ENCODE measurements around the gene FAM25C.
A peak's percentile ranks its signal among the peaks of the same experiment; 100 is the strongest.
"Not testable (repeated sequence)": the region's sequence is repeated elsewhere in the genome, so short reads cannot be mapped to it uniquely, and the experiment has no call there.

Gene FAM25C

DNA sequence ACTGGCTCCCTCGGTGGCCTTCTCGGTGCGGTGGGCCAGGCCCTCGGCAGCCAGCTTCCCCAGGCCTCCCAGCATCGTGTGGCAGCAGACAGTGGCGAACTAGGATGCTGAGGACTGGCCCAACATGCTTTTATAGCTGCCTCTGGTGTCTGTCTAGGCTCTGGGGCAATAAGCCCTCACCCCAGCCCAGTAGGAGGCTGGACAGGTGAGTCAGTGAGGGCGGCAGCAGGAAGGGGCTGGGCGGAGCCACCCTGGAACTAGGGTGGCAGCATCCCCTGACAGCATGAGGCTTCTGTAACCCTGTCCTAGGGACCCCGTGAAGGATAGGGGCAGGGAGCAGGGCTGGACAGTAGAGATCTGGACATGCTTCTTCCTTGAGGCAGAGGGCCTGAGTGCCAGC, at the start of gene FAM25C:
FAM25C (minus strand) TSS at position 101 of the 400 bp plus-strand sequence; CDS start at position 75, 26 bp downstream.
- DNase-seq (ENCODE audit: low spot score): not testable (repeated sequence)

DNA sequence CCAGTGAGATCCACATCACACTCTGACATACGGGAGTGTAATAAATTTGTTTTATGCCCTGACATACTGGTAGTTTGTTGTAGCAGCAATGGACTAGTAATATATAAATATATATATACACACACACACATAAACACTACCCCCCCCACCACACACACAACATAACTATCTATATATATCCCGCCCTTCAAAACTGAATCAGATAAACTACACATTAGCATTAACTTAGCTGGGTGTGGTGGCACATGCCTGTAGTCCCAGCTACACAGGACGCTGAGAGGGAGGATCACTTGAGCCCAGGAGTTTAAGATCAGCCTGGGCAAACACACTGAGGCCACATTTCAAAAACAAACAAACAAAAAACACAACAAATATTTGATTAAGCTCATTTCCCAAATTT, 45.0 kb upstream of the FAM25C start:
- not testable (repeated sequence) for DNase-seq (ENCODE audit: low spot score)

DNA sequence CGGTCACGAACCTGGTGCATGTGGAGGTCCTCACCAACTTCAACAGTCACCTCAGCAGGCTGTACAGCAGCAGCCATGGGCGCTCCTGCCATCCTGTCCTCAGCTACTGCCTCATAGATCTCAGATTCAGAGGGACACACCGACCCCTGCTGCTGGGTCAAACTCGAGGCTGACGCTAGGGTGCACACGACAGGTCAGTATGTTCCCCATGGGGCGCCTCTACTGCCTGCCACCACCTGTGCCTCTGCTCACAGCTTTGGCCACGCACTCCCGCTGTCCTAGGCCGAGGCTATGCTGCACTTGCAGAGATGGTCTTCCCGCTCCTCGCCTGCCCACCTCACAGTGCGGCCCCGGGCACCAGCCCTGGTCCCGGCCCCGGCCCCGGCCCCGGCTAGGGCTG, 31.8 kb upstream of the FAM25C start:
- not testable (repeated sequence) for DNase-seq (ENCODE audit: low spot score)

DNA sequence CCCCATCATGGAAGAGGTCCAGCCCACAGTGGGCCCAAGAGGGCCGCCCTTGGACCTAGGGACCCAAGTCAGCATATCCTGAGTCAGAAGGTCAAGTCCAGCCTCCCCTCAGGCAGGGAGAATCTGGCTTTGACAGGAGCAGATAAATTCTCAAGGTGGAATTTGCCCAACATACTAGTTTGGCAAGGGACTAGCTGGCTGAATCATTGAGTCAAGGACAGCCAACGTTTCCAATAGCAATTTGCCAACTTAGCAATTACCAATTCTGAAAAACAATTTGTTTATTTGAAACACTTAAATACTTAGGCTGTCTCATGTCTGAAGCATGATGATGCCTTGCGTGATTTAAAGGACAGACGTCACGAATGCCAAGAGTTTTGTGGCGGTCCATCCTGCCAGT, 2.7 kb upstream of the FAM25C start:
- DNase-seq (ENCODE audit: low spot score): not testable (repeated sequence)

DNA sequence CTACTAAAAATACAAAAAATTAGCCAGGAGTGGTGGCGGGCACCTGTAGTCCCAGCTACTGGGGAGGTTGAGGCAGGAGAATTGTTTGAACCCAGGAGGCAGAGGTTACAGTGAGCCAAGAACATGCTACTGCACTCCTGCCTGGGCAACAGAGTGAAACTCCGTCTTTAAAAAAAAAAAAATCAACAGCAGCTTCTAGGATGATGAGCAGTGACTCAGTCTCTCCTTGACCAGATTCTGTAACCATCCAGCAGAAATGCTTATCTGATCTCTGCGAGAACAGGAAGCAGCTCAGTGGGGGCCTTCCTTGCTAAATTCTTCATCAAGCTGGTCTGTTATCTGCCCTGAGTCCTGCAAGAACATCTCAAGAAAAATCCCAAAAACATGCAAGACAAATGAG, 5.5 kb downstream of the FAM25C start:
- not testable (repeated sequence) for DNase-seq (ENCODE audit: low spot score)

DNA sequence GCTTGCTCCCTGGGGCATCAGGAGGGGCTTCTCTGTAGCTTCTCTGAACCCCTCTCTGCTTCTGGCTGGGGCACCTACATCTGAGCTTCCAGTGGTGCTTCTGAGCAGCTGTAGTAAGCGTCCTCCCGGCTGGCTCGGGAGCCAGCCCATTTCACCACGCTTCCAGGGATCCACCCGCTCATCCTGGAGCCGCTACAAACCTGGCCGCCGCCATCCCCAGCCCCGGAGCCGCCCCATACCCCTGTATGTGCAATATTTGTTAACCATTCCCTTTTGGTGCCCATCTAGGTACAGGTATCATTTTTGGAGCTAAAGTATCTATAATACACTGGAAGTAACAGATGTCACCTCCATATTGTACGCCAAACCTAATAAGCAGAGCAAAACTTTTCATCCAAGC, 7.0 kb downstream of the FAM25C start:
- not testable (repeated sequence) for DNase-seq (ENCODE audit: low spot score)

DNA sequence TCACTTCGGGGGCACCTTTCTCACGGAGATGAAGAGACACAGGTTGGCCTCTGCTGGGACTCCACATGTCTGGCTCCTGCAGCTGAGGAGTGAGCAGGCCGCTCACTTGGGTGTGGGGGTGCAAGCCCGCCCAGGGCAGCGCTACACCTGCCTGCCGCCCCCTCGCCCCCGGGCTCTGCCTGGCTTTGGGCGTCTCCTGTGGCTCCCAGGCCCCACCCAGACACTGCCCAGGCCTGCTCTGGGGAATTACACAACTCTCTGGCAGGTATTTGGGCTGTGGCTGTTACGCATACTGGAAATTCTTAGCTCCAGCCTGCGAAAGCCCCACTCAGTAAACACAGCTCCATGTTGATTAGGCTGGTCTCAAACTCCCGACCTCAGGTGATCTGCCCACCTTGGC, 7.9 kb downstream of the FAM25C start:
- DNase-seq (ENCODE audit: low spot score): peak; percentile 29

DNA sequence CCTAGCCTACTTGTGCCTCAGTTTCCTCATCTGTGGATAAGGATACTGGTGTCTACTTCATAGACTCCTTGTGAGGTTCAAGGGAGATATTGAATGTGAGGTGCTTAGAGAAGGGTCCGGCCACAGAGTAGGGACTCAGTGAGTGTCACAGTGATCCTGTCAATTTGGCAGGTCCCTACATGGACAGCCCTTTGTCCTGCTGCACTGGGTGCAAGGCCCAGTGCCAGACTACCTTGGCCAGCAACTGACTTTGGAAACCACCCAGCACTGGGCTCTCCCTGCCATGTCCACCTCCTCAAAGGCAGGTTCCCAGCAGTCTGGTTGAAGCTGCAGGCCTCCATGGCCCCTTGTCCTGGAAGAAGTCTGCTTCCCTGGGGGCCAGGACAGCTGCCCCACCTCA, 9.5 kb downstream of the FAM25C start:
- not testable (repeated sequence) for DNase-seq (ENCODE audit: low spot score)

DNA sequence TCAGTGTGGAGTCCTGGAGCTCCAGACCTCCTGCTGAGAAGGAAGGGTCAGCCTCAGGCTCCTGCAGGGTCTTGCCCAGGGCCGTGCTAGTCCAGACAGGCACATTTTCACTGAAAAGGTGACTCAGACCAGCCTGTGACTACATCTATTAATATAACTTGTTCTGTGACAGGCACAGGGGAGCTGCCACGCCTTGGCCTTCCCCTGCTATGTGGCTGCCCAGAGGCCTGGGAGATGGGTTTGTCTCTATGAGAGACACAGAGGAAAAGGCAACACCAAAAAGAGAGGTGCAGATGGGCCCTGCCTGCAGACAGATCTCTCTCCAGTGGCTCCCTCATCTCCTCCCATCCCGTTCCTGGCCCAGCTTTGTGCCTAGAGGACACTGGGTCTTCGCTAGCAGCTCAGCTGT, 10.0 kb downstream of the FAM25C start:
- not testable (repeated sequence) for DNase-seq (ENCODE audit: low spot score)

DNA sequence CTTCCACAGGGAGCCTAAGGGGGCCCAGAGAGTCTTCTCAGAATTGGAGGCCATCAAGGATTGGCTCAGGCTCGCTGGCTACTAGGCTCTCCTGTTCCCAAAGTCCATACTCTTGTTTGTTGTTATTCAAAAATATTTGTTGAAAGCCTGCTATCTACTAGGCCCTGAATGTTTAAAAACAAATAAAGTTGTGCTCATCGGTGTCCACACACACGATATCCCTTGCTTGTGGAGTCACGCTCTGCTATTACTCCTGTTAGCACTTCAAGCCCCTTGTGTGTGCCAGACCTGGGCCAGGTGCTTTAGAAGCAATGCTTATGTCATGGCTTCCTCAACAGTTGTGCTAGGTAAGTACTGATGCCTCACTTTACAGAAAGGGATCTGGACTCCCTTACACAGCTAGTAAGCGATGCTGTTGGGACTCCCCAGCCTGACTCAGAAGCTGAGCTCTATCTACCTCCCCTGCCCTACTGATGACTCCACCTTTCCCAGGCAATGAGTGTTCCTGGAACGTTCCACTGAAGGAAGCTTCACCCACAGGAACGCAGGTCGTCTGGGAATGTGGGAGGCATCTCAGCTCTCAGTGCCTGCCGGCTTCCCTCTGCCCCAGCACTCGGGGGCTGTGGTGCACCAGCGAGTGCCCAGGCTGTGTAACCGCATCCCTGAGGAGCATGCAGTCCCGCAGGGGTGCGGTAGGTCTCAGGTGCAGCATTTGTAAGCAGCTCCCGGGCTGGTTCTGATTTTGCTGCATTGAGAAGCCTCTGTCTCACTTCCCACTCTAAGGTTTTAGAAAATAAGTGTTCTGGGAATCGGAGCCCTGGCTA, 10.7 kb downstream of the FAM25C start:
- DNase-seq (ENCODE audit: low spot score): peak; percentile 33

DNA sequence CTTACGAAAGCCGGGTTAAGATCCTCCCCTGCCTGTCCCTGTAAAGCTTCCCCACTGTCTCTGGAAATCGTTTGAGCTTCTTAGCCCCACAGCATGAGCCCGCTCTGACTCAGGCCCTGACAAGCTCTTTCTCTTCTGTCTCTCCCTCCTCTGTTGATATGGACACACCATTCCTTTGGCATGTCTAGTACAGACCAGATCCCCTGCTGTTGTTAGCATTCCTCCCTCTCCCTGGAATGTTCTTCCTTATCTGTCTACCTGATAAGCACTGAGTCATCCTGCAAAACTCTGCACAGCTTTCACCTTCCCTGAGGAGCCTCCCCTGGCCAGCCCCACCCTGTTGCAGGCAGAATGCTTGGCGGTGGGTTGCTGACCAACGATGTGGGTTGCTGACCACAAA, 11.6 kb downstream of the FAM25C start:
- DNase-seq (ENCODE audit: low spot score): not testable (repeated sequence)

DNA sequence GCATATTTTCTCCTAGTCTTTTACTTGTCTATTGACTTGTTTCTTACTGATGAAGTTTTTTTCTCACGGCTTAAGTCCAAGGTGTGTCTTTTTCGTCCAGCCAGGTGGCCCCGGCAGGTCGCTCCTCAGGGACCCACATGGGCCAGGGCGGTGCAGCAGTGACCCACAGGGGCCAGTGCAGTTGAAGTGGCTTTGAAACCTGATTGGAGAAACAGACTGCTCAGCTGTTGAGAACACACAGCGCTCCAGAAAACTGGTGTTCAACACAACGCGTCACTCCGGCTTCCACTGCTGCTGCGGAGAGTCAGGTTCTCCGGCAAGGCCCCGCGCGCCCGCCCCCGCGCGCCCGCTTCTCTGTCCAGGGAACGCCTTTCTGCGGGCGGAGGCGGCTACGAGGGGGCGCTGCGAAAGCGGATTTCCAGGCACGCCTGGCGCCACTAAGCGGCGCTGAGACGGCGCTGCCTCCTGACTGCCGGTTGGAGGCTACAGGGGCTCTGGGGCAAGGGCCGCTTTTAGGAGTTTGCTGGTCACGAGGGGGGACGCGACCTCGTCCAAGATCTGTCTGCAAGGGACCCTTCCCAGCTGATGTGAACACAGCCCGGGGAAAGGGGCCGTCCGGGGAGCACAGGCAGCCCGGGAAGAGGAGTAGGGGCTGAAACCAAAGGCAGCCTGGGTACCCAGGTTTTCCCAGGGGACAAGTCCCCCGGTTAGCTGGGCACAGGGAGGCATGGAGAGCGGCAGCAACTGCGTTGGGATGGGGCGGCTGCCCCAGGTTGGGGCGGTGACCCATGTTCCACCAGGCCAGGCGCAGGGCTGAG, 13.0 kb downstream of the FAM25C start:
- not testable (repeated sequence) for DNase-seq (ENCODE audit: low spot score)

DNA sequence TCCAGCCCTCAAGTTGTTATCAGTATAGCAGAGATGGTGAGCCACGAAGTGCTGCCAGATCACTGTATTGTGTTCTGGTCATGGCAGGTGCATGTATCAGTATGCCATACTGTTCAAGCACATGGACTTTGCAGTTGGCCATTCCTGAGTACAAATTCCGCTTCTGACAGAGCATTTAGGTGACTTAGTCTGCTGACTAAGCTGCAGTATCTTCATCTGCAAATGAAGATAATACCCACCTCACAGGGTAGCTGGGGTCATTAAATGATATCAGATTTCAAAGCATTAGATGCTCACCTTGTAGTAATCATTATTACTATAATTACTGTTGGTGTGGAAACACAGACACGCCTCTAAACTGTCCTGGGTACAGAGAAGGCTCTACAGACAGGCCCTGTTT, 24.2 kb downstream of the FAM25C start:
- DNase-seq (ENCODE audit: low spot score): not testable (repeated sequence)

DNA sequence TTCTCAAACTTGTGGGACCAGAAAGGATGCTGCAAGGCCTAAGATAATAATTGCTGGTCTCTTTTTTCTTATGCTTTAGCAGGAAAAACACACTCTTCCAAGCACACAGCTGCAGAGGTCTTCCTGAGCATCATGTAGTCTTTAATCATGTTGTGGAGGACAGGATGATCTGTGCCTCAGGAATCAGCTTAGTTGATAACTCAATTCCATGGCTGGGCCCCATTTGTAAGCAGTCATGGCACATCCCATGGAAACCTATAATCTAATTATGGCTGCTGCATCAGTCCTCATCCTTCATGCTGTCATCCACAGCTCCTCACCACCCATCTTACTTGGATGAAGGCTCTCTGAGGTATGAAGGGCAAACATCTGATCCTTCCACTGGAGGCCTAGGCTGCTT, 26.5 kb downstream of the FAM25C start:
- DNase-seq (ENCODE audit: low spot score): not testable (repeated sequence)

DNA sequence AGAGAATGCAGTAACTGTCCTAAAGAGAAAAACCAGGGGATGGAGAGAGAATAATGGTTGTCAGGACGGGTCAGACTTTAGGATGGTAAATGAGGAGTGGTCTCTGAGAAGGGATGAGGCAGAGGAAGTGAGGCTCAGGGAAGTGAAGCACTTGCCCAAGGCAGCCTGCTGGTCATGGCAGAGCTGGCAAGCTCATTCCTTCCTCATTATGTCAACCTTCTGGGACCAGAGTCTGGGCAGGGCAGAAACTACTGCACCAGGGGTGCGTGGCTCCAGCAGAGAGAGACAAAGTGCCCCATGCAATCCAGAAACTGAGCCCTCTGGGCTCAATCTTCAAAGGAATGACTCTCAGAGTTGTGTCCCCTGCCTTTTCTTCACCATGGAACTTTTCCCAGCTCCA, 27.5 kb downstream of the FAM25C start:
- not testable (repeated sequence) for DNase-seq (ENCODE audit: low spot score)

DNA sequence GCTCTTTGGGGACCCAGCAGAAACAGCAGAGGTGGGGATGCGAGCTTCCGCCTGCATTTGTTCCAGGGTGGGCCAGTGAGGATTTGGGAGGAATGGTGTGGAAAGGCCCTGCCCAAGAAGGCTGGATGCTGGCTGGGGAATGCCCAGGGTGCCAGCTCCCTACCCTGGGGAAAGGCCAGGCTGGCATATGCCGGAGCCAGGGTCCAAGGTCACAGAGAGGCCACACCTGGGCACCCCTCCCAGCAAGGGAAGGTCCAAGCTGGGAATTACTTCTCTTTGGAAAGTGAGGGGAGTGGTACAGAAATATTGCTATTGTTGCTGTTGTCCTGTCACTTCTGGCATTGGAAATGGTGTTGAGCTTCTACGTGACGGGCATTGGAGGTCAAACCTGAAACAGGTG, 28.0 kb downstream of the FAM25C start:
- not testable (repeated sequence) for DNase-seq (ENCODE audit: low spot score)

DNA sequence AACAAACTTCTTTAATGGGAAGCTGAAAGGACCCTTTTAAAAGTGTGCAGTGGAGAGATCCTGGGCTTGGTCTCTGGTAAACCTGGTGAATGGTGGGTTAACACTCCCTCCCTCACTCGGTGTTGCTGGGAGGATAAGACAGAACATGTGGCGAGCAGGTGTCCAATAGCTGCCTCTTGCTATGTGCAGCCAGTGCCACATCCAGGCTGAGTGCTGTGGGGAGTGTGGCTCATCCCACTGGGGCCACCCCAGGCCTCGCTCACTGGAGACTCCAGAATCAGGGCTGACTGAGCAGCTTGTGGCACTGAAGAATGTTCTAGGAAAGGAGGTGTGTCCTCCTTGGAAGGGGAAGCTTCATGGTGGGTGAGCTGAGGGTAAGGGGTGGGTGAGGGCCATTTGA, 29.5 kb downstream of the FAM25C start:
- not testable (repeated sequence) for DNase-seq (ENCODE audit: low spot score)

DNA sequence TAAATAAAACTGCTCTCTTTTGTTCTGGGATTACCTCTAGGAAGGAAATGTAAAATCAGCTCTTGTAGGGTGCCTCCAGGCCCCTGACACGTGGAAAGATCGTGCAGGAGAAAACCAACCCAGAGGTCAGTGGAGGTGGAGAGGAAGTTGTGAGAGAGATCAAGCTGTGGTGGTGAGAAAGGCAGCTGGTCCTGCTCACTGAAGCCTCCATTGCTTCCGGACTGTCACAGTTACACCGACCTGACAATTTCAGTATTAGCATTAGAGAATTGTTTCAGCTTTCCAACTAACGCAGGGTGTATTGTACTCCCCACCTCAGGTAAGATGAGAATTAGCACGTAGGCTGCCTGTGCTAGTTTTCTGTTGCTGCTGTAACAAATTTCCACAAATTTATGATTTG, 30.6 kb downstream of the FAM25C start:
- DNase-seq (ENCODE audit: low spot score): not testable (repeated sequence)

DNA sequence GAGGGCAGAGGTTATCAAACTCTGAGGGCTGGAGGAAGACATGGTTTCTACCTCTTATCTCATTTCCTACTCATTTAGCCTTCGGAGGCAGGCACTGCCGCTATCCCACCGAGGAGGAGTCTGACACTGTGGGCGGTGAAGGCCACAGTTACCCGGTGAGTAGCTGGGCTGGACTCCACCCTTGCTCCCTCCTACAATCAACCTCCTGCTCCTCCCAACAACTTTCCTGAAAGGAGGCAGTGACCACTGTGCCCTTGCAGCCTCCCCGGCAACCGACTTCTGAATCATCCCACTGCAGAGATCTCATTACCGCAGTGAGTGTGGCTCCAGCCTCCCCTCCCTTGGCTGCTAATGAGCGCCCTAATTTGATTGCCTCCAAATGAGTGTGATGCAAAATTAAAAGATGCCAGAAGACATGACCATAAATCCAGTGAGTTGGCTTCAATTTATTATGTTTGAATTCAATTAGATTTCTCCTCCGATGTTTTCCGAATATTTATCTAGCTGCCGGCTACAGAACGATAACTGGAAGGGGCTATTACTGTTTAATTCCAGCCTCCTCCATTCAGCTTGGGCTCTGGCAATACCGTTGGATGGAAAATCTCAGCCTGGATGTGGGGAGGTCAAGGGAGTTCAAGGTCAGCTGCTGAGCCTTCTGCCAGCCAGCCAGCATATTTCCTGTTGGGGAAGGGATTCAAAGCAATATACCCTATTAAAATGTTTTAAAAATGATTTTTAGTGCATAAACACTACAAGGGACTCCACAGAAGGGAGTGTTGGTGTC, 35.1 kb downstream of the FAM25C start:
- not testable (repeated sequence) for DNase-seq (ENCODE audit: low spot score)

DNA sequence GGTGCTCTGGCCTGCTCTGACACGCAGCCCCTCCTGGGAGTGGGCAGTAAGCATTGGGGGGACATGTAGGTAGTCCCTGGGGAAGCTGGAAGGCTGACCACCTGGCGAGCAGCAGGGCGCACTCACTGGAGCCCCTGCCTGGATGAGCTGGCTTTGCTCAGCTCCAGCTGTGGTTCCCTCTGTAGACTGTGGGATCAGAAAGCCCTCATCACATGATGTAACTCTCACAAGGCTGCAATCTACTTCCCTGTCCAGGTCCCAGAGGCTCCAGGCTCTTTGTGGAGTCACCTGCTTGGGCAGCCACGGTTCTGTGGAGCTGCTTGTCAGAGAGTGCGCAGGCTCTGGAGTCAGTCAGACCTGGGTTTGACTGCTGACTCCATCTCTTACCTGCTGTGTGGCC, 36.8 kb downstream of the FAM25C start:
- not testable (repeated sequence) for DNase-seq (ENCODE audit: low spot score)

DNA sequence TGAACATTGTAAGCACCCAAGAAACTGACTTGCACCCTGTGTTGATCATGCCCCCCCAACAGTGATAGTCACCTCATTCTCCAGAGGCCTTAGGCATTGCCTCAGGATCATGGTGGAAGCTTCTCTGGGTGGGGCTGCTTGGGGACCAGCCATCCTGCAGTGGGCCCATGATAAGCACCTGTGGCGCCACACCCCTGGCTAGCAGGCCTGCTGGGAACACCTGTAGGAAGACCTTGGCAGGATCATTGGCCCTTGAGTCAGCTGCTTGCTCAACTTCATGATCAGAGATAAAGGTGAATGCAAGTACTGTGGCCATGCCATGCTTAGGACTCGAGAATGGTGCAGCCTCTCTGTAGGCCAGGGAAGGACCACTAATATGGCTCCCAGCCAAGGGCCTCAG, 38.9 kb downstream of the FAM25C start:
- DNase-seq (ENCODE audit: low spot score): not testable (repeated sequence)

DNA sequence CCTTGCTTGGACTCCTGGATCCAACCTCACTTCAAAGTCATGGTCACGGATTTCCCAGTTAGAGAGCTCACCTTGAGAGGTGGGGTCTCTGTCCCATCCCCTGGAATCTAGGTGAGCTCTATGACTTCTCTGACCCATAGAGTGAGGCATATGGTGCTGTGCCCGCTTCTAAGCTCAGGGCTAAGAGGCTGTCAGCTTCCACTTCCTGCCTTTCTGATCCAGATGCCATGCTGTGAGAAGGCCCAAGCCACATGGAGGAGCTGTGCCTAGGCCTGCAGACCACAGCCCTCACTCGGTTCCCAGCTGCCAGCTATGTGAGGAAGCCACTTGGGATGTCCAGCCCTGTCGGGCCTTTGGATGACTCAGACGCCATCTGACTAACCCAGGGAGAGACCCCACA, 39.9 kb downstream of the FAM25C start:
- not testable (repeated sequence) for DNase-seq (ENCODE audit: low spot score)

Data from SW480 (cell line).